ENCODE data around the gene GLYATL3.

The GLYATL3 gene

DNA sequence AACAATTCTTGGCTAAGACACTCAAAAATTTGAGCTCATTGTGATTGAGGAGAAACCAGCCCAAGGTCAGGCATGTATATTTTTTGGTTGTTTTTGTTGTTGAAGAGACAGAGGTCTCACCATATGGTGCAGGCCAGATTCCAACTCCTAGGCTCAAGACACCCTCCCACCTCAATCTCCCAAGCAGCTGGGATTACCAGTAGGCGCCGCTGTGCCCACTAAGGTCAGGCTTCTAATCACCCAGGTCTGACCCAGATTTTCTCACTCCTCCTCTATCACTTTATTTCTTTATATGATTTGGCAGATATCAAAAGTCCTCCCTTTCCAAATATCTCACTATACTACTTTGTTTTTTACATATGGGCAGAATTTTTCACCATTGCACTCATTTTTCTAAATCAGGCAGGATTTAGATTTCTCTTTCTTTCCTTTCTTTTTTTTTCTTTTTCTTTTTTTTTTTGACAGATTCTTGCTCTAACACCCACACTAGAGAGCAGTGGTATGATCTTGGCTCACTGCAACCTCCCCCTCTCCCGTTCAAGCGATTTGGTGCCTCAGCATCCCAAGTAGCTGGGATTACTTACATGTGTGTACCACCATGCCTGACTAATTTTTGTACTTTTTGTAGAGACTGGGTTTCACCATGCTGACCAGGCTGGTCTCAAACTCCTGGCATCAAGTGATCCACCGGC, 49.0 kb downstream of the GLYATL3 start:
- no peak for DNase-seq

DNA sequence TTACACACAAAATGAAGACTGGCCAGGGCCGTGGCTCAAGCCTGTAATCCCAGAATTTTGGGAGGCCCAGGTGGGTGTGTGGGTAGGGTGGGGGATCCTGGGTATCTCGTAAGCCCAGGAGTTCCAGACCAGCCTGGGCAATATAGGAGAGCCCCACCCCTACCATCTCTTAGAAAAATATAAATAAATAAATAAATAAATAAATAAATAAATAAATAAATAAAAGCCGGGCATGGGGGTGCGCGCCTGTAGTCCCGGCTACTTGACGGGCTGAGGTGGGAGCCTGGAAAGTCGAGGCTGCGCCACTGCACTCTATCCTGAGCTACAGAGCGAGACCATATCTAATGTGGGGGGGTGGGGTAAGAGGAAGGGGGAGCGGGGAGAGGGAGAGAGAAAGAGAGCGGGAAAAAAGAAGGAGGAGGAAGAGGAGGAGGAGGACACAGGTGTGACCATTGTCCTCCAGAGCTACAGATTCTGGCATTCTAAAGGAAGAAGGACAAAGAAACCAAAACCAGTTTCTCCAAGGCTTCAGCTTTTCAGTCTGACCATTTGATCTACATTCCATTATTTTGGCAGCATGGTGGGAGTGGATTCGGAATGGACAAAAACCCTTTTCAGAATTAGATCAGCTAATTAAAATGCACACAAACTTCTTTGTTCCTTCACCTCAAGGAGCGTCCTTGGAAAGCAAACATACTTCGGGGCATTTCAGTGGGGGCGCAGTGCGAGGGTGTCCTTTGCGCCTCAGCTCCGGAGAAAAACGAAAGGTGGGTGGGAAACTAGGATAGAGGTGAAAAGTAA, 50.2 kb downstream of the GLYATL3 start:
- DNase-seq, result peak in 1 of 3 experiments; percentile 31

DNA sequence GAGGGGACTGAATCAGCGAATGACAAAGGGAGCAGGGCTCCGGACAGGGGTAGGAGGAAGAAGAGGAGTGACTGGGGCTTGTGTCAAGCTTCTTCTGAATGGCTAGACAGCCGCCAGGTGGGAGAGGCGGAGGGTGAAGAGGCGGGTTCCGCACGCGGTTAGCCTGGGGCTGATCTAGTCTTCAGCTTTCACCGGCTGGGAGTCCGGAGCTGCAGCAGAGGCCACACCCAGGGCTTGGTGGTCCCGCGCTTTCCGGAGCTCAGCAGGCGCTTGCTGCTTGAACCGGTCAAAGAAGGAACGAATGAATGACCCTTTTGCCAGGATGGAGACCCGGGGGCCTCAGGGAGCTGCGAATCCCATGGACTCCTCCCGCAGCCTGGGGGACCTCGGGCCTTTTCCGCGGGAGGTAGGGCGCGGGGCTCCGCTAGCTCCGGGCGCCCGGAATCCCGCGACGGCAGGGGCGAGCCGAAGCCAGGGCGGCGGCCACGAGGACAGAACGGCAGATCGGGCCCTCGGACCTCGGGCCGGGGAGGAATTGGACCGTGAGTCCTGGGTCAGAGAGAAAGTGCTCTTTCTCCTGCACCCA, 50.9 kb downstream of the GLYATL3 start, which contains the start of gene C6orf141:
C6orf141 (plus strand) TSS at position 177 of the 586 bp plus-strand sequence; CDS start at position 302, 125 bp downstream.
- DNase-seq, result peak in 2 of 3 experiments; percentile 78 to 83

DNA sequence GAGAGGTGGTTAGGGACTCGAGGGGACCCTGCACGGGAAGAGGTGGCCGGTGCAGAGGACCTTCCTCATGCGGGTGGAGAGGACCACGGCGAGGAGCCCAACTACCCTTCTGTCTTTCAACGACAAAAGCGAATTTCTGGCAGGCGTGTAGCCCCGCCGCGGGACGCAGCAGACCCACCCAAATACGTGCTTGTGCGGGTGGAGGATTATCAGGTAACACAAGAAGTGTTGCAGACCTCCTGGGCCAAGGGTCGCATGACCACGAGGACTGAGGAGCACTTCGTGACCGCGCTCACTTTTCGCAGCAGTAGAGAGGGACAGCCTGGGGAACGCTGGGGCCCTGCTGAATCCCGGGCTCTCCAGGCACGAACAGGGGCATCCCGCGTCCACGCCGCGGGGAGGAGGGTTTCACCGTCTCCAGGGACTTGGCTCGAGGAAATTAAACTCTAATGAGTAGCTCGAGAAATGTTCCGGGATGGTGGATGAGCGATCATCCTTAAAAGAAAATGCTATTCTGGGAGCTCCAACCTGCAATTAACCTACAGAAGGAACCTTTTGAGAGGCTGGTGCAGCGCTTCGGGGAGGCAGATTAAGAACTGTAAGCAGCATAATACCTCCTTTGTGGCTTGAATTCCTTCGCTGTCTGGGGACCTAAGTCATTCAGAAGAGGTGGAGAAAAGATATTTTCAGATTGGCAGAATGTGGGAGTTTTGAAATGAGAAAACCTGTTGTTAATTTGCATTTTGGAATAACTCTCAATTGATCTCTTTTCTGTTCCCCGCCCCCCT, 51.5 kb downstream of the GLYATL3 start:
- DNase-seq, result peak; percentile 1 to 74 (median 72)

DNA sequence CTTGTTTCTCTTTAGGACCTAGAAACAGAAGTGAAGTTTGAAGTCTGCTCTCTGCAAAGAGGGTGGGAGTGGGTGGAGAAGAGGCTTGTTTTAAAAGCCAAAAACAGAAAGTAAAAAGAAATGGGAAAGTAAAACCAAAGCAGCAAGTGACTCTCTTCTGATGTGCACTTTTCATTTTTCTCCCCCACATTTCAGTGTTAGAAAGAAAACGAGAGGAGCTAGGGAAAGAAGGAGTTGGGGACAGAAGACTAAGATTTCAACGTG, 52.1 kb downstream of the GLYATL3 start:
- no peak for DNase-seq

DNA sequence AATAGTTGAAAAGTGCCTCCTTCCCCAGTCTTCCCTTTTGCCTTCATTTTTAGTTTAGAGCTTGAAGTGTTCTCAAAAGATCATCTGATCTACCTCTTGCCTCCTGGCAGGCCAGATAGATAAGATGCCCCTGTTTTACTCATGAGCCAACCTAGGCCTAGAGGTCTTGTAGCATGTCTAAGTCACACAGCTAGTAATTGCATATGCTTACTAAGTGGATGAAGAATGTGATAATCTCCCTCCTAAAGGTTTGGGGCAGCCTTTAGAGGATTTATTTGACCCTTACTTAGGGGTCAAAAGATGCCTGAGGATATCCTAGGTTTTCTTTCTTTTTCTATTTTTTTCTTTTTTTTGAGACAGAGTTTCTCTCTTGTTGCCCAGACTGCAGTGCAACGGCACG, 52.9 kb downstream of the GLYATL3 start:
- no peak for DNase-seq

DNA sequence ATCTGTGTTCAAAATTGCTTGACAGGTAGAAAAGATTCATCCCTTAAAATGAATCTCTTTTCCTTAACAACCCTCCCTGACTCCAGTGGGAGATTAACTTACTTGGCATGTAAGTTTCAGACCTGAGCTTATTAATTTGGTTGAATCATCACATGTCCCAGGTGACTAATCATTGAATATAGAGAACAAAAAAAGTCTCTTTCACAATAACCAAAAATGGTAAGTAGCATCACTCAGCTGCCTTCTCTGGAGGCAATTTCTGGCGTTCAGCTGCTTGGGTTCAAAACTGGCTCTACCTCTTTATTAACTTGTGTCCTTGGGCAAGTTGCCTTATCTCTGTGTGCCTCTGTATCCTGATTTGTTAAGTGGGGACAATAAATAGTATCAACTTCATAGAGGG, 53.7 kb downstream of the GLYATL3 start:
- DNase-seq, result no peak

DNA sequence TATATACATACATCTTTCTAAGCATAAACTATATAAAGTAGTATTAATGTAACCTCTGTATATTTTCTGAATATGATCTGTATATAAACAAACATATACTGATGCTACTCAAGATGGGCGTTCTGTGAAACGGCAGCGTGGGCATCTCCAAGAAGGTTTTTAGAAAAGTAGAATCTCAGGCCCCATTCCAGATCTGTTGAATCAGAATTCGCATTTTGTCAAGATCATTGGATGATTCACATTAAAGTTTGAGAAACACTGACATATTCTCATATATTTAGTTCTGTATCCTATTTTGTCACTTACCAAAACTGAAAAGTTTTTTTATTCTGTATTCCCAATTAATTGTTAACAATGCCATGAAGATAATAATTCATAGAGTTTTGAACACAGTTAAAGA, 56.2 kb downstream of the GLYATL3 start:
- DNase-seq, result no peak

DNA sequence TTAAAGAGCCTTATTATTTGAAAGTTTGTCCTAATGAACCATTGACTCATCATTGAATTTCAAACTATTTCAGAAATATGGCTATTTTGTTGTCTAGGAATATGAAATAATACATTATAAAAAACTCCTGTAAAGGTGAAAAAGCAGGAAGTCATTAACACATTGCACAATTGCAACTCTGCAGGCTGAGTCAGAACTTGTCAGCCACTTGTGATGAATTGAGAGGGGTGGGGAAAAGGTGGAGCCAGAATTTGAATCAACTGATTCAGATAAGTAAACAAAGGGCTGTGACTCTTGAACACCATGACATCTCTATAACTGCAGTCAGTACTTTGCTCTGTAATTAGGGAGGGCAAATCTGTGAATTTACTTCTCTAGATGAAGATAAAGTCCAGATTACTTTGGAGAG, 56.7 kb downstream of the GLYATL3 start:
- peak; percentile 5 to 88 (median 69) for DNase-seq

DNA sequence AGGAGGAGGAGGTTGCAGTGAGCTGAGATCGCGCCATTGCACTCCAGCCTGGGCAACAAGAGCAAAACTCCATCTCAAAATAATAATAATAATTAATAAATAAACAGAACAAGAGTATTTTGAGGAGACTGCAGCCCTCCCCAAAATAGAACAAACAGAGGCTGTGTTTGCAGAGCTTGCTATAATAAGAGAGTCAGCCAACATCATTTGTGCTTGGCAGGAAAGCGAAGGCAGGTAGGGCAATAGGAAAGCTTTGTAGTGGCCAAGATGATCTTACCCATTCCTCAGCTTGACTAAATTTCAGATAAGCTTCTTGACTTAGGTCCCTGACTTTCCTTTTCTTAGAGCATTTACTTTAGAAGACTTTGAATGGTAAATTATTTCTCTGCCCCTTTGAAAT, 57.5 kb downstream of the GLYATL3 start:
- peak in 1 of 3 experiments; percentile 42 for DNase-seq

DNA sequence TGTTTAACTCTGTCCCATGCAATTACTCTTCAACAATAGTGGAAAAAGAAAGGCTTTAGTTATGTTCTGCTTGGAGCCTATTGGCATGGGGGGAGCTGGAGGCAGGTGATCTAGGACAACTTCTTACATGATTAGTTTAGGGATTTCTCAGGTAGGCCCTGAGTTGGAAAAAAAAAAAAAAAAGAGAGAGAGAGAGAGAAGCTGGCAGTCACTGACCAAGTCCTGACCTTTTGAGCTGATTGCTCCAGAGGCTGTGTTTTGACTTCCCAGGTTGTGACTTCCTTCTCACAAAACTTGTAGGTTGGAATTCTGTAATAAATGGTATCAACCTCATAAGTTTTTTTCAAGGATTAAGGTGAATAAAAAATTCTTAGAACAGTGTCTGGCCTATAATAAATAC, 58.5 kb downstream of the GLYATL3 start:
- DNase-seq, result no peak

DNA sequence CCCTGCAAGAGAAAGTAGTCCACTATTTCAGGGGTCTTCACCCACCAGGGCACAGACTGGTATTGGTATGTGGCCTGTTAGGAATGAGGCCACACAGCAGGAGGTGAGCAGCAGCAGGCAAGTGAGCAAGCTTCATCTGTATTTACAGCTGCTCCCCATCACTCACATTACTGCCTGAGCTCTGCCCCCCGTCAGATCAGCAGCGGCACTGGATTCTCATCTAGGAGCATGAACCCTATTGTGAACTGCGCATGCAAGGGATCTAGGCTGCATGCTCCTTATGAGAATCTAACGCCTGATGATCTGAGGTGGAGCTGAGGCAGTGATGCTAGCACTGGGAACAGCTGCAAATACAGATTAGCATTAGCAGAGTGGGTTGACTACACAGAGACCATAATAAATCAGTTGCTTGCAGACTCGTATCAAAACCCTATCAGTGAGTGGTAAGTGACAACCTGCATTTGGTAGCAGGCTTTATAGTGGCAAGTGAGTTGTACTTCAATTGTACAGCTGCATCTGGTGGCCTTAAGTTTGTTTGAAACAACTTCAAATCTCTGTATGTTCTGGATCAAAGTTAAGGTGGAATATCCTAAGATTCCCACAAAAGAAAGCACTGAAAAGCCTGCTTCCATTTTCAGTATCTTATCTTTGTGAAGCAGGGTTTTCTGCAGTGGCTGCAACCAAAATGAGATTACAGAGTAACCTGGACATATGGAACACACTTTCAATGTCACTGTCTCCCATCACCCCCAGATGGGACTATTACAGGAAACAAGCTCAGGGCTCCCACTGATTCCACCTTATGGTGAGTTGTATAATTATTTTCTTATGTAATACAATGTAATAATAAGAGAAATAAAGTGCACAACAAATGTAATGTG, 63.5 kb downstream of the GLYATL3 start:
- peak in 1 of 3 experiments; percentile 3 for DNase-seq

DNA sequence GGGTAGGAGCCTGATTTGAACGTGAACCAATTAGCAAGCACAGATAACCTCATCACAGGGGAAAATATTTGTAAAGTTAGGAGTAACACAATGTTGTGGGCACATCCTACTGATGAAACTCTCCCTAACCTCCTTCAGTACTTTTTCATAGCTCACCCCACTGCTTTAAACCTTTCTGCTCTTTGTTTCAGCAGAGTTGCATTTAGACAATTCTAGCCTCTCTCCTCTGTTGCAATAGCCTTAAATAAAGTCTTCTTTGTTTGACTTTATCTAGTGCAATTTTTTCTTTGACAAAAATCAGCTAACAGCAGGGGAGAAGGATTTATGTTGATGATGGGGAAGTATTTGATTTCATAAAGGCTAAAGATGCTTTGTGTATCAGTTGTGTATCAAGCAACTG, 64.8 kb downstream of the GLYATL3 start:
- no peak for DNase-seq

DNA sequence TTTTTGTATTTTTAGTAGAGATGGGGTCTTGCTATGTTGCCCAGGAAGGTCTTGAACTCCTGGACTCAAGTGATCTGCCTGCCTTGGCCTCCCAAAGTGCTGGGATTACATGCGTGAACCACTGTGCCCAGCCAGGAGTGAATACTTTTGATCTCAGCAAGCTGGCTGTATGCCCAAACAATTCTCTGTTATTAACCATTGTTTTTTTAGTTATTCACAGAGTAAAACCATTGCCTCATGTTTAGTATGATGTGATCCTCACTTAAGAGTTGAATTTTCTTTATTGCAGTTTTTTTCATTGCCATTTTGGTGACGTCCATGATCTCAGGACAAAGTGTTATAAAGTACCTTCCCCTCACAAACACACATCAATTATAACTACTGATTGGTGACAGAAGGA, 65.5 kb downstream of the GLYATL3 start:
- DNase-seq, result no peak

DNA sequence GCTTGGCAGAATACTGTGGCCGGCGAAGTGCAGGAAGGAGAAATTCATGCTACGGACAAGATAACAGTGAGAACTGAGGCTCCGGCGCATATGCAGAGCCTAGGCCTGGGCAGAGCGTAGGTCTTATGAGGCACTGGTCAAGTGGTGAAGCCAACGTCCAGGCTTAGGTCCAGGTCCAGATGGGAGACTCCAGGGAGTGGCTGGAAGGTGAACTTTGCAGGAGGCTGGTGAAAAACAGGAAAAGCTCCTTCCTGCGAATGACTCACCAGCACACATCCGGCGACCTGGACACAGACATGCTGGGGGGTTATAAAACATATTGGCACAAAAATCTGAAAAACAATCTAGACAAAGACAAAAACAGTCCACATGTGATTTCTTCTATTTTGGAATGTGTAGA, 66.1 kb downstream of the GLYATL3 start:
- no peak for DNase-seq

DNA sequence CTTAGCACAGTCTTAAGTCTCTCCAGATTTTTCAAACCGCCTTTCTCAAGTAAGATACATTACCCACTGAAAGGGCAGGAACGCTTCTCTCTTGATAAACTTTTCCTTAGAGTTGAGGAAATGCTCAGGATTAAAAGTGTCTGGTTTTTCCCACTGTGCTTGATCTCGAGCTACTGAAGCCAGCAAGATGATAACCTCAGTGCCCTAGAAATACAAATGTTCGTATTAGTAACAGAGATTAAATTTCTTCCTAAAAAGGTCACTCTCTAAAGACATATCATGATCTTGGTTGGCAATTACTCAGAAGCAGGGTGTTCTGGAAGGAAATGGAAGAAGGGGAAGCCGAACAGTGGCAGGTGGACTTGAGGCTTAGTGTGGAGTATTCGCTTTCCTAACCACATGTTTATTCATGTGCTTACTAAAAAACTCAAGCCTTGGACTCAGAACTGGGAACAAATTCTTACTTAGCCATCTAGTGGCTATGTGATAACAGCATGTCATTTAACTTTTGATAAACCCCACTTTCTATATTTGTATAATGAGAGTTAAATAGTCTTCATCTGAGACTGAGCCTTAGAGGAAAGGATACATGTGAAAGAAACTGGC, 70.9 kb downstream of the GLYATL3 start:
- DNase-seq, result no peak

DNA sequence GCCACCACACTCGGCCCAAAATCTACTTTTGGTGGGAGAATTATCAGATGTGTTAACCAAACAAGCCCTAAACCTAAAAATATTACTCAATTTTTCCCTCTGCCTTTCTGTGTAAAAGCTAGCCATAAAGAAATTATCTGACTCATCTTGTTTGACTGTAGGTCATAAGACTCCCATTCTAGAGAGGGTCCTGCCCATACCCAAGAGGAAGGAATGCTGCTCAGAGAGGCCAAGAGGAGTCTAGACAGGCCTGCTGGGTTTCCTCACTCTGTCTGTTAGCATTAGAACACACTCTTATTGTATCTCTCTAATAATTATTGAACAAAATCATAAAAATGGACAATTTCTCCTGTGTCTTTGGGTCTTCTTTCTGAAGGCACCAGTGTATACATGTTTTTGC, 76.9 kb downstream of the GLYATL3 start:
- no peak for DNase-seq

Data from NCI-H1417 (cell line).